GM18861 (cell line): ENCODE data around the gene SGCG.
A peak's percentile ranks its signal among the peaks of the same experiment; 100 is the strongest.
"Not testable (repeated sequence)": the region's sequence is repeated elsewhere in the genome, so short reads cannot be mapped to it uniquely, and the experiment has no call there.

Experiments
- ATAC-seq: cut with Tn5 transposase; IDR thresholded peaks from one replicate; pipeline ENCODE4 v1.9.1; 2021; ENCODE audit not compliant: unreplicated experiment

Gene SGCG

DNA sequence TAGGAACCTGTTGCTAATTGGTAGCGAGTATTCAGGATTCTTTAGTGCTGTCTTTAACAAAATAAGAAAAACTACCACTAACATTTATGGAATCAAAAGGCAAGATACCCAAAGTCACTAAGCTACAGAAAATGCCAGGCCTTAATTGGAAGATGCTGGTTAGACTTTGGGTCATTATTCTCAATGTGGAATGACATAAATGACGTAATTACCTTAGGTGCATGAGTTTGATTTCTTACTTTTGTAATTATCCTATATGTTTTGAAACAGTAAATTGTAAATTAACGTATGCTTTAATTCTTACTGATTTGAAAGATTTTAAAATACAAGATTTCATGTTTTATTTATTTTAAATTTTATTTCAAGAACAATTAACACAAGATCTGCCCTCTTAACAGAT is 25.0 kb downstream of the SGCG start:
- ATAC-seq: no peak

GRCh38 chr13:23212671-23213070 is 31.9 kb downstream of the SGCG start:
- no peak for ATAC-seq

DNA sequence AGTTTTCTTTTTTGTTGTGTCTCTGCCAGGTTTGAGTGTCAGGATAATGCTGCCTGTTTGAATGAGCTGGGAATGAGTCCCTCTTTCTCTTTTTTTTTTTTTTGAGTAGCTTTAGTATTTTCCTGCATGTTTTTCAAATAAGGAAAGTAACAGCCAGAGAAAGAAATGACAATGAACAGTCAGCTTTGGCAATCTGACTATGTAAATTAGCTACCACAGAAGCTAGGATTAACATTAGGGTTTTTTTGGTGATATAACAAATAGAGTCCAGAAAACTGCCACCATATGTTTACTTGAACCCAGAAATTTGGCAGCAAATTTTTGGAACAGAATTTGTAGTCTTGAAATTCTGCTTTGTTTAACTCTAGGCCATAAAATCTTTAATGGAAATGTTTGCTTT is 50.5 kb downstream of the SGCG start:
- ATAC-seq: no peak

- ATAC-seq: no peak
These were observed 55.2 kb downstream of the SGCG start for GRCh38 chr13:23235994-23236393.

DNA sequence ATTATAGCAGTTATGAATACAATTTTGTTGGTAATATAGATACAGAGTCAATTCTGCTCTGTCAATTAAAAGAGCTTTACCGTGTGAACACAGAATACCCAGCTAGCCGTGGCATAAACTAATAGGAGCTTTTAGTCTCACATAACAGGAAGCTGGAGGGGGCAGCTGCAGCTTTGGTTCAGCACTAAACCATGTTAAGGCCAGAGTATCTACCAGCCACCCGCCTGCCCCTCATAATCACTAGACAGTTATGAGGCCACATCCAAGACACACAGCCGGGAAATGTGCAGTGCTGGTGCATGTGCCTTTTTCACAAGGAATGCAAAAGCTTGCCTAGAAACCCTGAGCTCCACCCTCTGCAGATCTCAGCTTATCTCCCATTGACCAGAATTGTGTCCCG is 62.3 kb downstream of the SGCG start:
- ATAC-seq: no peak

DNA sequence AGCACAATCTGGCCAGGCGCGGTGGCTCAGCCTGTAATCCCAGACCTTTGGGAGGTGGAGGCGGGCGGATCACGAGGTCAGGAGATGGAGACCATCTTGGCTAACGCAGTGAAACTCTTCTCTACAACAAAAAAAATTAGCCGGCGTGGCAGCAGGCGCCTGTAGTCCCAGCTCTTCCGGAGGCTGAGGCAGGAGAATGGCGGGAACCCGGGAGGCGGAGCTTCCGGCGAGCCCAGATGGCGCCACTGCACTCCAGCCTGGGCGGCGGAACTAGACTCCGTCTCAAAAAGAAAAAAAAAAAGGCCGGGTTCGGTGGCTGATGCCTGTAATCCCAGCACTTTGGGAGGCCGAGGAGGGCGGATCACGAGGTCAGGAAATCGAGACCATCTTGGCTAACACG is 67.6 kb downstream of the SGCG start:
- not testable (repeated sequence) for ATAC-seq

GRCh38 chr13:23254506-23254905 is 73.7 kb downstream of the SGCG start:
- ATAC-seq: no peak

GRCh38 chr13:23267571-23267970 is 86.8 kb downstream of the SGCG start:
- ATAC-seq: no peak

- peak; percentile 84 for ATAC-seq
These were observed 87.7 kb downstream of the SGCG start for GRCh38 chr13:23268441-23268840.

GRCh38 chr13:23271331-23271730 is 90.6 kb downstream of the SGCG start:
- ATAC-seq: no peak

GRCh38 chr13:23273498-23273897 is 92.7 kb downstream of the SGCG start:
- no peak for ATAC-seq

GRCh38 chr13:23279321-23279720 is 98.5 kb downstream of the SGCG start:
- no peak for ATAC-seq

GRCh38 chr13:23288564-23288963 is 107.8 kb downstream of the SGCG start:
- ATAC-seq: no peak

DNA sequence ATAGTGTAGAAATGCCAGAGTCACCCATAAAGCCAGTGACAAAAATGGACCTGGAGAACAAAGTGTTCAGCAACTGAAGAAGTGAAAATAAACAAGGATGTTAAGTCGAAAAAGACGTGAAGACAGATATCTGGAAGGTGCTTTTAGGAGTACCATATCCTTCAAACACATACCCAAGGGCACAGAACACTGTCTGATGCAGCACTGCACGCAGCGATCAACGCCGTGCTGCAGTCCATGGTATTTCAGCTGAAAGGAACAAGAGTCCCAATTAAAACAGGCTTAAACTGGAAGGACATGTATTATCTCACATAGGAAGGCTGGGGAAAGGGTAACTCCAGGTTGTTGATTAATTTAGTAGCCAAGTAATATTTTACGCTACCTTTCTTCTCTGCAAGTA is 108.2 kb downstream of the SGCG start:
- no peak for ATAC-seq

DNA sequence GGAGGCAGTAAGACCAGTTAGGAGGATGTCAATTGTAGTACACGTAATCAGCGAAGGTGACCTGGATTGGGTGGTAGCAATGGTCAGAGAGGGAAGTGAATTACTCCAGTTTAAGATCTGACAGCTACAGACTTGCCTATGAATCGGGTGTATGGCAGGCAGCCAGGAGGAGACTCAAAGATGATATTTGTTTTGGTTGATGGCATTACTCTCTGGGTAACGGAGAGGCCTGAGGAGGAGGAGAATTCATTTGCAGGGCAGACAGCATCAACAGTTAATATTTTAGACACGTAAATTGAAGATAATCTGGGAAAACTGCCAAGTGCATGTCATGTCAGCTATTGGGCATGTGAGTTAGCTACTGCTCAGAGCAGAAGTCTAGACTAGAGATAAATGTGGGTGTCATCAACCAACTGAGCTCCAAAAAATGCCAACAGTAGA is 109.2 kb downstream of the SGCG start:
- ATAC-seq: no peak

DNA sequence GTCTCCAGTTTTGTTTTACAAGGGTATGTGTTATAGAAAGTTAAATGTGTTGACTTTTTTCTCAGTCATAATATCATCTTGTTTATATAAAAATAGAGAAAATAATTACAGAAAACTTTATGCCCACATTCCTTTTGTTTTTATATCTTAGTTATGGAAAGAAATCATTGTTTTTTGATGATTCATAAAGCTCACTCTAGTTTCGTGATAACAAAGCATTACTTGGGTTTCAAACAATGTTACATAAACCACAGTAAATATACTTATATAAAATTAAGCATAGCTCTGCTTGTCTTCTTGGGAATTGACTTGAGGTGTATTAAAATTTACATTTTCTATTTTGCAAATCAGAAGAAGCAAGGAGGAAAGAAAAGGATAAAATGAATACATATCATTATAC is 111.8 kb downstream of the SGCG start:
- ATAC-seq: no peak

DNA sequence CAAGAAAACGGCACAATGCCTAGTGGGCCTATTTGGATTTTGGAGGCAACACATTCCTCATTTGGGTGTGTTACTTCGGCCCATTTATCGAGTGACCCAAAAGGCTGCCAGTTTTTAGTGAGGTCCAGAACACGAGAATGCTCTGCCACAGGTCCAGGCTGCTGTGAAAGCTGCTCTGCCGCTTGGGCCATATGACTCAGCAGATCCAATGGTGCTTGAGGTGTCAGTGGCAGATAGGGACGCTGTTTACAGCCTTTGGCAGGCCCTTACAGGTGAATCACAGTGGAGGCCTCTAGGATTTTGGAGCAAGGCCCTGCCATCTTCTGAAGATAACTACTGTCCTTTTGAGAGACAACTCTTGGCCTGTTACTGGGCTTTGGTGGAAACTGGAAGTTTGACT is 134.1 kb downstream of the SGCG start:
- not testable (repeated sequence) for ATAC-seq

GRCh38 chr13:23319883-23320224 is 139.1 kb downstream of the SGCG start:
- ATAC-seq: no peak

DNA sequence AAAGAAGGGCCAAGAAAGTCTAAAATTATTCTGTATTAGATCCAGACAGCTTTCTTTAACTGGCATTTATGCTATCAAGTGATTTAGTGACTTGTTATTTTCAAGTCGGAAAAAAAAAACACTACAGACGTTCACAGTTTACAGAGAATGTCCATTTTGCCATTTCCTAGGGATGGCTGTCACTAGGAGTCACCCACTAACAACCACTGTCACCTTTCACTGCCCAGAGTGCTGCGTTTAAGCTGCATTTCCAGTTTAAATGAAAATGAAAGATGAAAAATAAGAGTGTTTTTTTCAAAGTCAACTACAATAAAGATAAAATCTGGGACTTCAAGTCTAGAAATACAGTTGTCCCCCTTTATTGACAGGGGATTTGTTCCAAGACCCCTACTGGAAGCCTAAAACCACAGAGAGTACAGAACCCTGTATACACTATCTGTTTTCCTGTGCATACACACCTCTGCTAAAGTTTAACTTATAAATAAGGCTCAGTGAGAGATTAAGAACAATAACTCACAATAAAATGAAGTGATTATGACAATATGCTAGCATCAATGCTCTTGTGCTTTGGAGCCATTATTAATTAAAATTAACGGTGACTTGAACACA is 140.3 kb downstream of the SGCG start:
- peak; percentile 17 for ATAC-seq

DNA sequence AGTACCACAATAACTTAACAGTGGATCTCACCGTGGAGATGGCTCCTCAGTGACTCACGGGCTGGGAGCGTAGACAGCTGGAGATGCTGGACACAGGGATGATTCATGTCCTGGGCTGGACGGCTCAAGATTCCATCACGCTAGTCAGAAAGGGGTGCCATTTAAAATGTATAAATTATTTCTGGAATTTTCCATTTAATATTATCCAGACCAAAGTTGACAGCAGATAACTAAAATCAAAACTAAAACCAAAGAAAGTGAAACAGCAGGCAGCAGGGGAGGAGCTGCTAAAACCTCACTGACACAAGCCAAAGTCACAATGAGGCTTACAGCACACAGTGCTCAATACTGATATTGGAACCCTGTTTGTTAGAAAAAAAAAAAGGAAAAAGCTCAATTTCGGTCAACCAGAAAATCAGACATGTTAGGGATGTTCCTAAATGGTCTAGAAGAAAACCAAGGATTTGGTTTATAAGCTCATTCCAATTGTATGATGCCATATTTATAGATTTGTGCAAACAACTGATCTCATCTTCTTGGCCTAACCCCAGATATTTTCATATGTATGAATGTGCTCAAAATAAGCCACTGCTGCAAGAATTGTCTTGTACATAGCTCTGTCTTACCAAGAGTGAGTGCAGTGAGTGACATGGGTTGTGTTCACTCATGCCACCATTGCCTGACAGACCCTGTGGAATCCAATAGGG is 140.9 kb downstream of the SGCG start:
- peak; percentile 66 for ATAC-seq

DNA sequence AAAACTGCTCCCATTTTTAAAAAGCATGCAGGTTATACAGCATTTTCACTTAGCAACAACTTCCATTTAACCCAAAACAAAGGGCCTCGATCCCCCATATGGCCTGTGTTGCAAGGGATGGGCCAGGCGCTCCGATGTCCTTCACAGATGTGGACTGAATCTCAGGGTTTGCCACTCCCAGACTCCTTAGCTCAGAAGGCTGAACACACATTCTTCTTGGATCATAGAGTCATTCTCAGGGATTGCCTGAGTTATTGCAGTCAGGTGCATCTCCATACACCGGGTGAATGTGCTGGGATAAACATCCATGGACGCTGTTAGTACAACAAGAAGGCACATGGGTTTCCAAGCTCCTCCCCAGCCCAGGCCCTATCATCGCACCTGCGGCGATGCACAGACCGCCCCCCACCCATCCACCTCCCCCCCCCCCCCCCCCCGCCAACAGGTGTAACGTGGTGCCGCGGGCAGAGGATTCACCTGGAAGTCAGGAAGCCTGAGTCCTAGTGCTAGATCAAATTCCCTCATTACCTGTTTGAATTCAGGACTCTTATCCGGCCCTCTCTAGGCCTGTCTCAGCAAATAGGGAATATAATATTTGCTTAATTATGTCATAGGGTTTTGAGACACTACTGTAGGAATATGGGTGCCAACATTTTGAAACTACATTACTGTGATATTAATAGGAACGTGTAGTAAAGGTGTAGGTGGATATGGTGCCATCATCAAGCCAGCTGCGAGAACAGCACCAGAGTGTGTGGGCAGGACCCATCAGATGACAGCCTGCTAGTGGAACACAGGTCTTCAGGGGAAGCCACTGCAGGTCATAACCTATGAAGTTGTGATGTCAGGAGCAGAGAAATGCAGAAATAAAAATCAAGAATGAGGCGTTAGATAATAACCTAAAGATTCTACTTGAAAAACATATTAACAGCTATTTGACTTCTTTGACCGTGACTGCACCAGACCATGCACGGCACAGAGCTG is 141.9 kb downstream of the SGCG start:
- no peak for ATAC-seq
